ENCODE data around the gene PSMD6.

- TF ChIP-seq CTCF (IDR thresholded peaks at IDR 0.05) (no peak), POLR2A (IDR thresholded peaks at IDR 0.05) (no peak)
Observed at GRCh38 chr3:63977893-63978292, 45.4 kb downstream of the PSMD6 start.
